Measurements from ENCODE around the gene TRNAU1AP. TPM values are rescaled to one million over a fixed set of nuclear protein-coding genes. Genes with fewer than 3 reads are reported as not detected.
A peak's percentile ranks its signal among the peaks of the same experiment; 100 is the strongest.

Gene TRNAU1AP
- total and polyA plus RNA-seq, 2 of the 13 experiments (the other 11 are each of a cell fraction or from before 2014, with no cell fraction given) = 29.0 to 42.9 TPM

DNA sequence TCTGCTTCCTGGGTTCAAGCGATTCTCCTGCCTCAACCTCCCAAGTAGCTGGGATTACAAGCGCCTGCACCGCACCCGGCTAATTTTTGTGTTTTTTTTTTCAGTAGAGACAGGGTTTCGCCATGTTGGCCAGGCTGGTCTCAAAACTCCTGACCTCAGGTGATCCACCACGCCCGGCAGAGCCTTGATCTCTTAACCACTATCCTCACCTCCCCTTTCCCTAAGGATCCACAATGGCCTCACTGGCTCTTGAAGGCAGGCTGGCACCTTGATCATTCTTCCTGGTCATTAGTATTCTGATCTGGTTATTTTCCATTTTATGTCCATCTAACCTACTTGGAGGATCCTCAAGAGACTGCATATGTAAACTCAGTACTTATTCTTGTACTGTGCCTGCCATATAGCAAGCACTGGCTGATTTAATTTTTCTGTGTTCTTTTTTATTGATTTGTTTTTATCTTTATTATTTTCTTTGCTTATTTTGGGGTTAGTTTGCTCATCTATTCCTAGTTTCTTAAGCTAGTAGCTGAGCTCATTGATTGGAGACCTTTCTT, 40.8 kb upstream of the TRNAU1AP start (continued):
- TF ChIP-seq, protein P1, sequence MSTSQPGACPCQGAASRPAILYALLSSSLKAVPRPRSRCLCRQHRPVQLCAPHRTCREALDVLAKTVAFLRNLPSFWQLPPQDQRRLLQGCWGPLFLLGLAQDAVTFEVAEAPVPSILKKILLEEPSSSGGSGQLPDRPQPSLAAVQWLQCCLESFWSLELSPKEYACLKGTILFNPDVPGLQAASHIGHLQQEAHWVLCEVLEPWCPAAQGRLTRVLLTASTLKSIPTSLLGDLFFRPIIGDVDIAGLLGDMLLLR (CRISPR knock-in tag; IDR thresholded peaks at IDR 0.05) = no peak
- no peak for TF ChIP-seq ZNF441 (CRISPR knock-in tag; IDR thresholded peaks at IDR 0.05; ENCODE audit: borderline replicate concordance)
- TF ChIP-seq KLF13 (CRISPR knock-in tag; IDR thresholded peaks at IDR 0.05) = no peak
- no peak for TF ChIP-seq HNRNPL (IDR thresholded peaks at IDR 0.05; ENCODE audit: low read depth, low read length)
- TF ChIP-seq PAF1 (CRISPR knock-in tag; IDR thresholded peaks at IDR 0.05) = peak; percentile 83; the same call in 1 of the 2 replicates
- TF ChIP-seq PPARG (CRISPR knock-in tag; conservative IDR thresholded peaks at IDR 0.05) = 0 out of 2 replicates have a peak, but pooled peaks have one; percentile 21
- no peak for TF ChIP-seq ZC3H13 (CRISPR knock-in tag; IDR thresholded peaks at IDR 0.05)
- TF ChIP-seq MAFG (CRISPR knock-in tag; IDR thresholded peaks at IDR 0.05) = no peak
- TF ChIP-seq AGO2 (optimal IDR thresholded peaks at IDR 0.05; ENCODE audit: low read depth, low read length) = peak; percentile 72
- no peak; the same call in 1 of the 2 replicates for TF ChIP-seq JUNB (CRISPR knock-in tag; IDR thresholded peaks at IDR 0.05; ENCODE audit: borderline replicate concordance)
- TF ChIP-seq NFE2L2 (IDR thresholded peaks at IDR 0.05; ENCODE audit: low read length) = no peak
- TF ChIP-seq ZNF12 (CRISPR knock-in tag; IDR thresholded peaks at IDR 0.05) = no peak
- TF ChIP-seq ATRX (CRISPR knock-in tag; IDR thresholded peaks at IDR 0.05; ENCODE audit: borderline replicate concordance) = no peak
- TF ChIP-seq ONECUT2 (CRISPR knock-in tag; IDR thresholded peaks at IDR 0.05) = no peak
- no peak for TF ChIP-seq ZNF33B (CRISPR knock-in tag; IDR thresholded peaks at IDR 0.05)
- TF ChIP-seq, protein P2, sequence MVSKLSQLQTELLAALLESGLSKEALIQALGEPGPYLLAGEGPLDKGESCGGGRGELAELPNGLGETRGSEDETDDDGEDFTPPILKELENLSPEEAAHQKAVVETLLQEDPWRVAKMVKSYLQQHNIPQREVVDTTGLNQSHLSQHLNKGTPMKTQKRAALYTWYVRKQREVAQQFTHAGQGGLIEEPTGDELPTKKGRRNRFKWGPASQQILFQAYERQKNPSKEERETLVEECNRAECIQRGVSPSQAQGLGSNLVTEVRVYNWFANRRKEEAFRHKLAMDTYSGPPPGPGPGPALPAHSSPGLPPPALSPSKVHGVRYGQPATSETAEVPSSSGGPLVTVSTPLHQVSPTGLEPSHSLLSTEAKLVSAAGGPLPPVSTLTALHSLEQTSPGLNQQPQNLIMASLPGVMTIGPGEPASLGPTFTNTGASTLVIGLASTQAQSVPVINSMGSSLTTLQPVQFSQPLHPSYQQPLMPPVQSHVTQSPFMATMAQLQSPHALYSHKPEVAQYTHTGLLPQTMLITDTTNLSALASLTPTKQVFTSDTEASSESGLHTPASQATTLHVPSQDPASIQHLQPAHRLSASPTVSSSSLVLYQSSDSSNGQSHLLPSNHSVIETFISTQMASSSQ (IDR thresholded peaks at IDR 0.05; ENCODE audit: low read depth) = no peak
- TF ChIP-seq, protein P2 (CRISPR knock-in tag; IDR thresholded peaks at IDR 0.05; ENCODE audit: borderline replicate concordance) = no peak
- TF ChIP-seq, protein P3, sequence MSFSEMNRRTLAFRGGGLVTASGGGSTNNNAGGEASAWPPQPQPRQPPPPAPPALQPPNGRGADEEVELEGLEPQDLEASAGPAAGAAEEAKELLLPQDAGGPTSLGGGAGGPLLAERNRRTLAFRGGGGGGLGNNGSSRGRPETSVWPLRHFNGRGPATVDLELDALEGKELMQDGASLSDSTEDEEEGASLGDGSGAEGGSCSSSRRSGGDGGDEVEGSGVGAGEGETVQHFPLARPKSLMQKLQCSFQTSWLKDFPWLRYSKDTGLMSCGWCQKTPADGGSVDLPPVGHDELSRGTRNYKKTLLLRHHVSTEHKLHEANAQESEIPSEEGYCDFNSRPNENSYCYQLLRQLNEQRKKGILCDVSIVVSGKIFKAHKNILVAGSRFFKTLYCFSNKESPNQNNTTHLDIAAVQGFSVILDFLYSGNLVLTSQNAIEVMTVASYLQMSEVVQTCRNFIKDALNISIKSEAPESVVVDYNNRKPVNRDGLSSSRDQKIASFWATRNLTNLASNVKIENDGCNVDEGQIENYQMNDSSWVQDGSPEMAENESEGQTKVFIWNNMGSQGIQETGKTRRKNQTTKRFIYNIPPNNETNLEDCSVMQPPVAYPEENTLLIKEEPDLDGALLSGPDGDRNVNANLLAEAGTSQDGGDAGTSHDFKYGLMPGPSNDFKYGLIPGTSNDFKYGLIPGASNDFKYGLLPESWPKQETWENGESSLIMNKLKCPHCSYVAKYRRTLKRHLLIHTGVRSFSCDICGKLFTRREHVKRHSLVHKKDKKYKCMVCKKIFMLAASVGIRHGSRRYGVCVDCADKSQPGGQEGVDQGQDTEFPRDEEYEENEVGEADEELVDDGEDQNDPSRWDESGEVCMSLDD (CRISPR knock-in tag; IDR thresholded peaks at IDR 0.05; ENCODE audit: borderline replicate concordance) = no peak
- no peak for TF ChIP-seq ZNF709 (CRISPR knock-in tag; IDR thresholded peaks at IDR 0.05)
- TF ChIP-seq POLR2A (IDR thresholded peaks at IDR 0.05; ENCODE audit: insufficient read depth in 1 of 2, low read depth in 2 of 2, low read length in 2 of 2) = peak in 1 of 2 experiments; percentile 59; a peak in 2 of 4 replicates
- TF ChIP-seq, protein P4, sequence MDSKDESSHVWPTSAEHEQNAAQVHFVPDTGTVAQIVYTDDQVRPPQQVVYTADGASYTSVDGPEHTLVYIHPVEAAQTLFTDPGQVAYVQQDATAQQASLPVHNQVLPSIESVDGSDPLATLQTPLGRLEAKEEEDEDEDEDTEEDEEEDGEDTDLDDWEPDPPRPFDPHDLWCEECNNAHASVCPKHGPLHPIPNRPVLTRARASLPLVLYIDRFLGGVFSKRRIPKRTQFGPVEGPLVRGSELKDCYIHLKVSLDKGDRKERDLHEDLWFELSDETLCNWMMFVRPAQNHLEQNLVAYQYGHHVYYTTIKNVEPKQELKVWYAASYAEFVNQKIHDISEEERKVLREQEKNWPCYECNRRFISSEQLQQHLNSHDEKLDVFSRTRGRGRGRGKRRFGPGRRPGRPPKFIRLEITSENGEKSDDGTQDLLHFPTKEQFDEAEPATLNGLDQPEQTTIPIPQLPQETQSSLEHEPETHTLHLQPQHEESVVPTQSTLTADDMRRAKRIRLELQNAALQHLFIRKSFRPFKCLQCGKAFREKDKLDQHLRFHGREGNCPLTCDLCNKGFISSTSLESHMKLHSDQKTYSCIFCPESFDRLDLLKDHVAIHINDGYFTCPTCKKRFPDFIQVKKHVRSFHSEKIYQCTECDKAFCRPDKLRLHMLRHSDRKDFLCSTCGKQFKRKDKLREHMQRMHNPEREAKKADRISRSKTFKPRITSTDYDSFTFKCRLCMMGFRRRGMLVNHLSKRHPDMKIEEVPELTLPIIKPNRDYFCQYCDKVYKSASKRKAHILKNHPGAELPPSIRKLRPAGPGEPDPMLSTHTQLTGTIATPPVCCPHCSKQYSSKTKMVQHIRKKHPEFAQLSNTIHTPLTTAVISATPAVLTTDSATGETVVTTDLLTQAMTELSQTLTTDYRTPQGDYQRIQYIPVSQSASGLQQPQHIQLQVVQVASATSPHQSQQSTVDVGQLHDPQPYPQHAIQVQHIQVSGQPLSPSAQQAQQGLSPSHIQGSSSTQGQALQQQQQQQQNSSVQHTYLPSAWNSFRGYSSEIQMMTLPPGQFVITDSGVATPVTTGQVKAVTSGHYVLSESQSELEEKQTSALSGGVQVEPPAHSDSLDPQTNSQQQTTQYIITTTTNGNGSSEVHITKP (CRISPR knock-in tag; IDR thresholded peaks at IDR 0.05; ENCODE audit: low read depth) = no peak
